ENCODE results near the gene PPP1R13B. TPM values are rescaled to one million over a fixed set of nuclear protein-coding genes. Genes with fewer than 3 reads are reported as not detected.

PPP1R13B gene
- total and polyA plus RNA-seq, 7 donors: 4.7 to 17.9 (median 13.3) TPM

DNA sequence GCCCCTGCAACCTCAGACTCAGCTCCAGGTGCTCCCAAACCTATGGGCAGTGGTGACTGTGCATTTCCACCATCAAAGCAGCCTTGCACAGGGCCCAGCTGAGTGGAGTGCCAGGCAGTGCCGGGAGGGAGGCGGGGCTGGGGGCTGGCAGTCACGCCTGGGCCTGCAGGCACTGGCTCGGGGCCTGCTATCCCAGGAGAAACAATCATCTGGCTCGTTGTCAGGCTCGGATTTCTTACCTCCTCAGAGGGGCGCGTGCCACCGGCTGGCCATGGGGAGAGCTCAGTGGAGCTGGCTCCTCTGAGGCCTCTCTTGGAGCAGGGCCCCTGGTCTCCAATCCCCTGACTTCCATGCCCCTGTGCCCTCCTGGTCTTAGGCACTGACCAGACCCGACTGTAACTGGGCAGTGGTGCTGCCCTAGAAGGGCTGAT lies 20.2 kb upstream of the PPP1R13B start:
- Histone ChIP-seq H3K36me3 (ENCODE audit: insufficient read depth in 1 of 2, low read depth in 1 of 2) (no peaks in the 10 kb centered on the region), H3K27me3 (ENCODE audit: insufficient read depth in 3 of 3, low read length in 2 of 3) (no peaks in the 10 kb centered on the region), H3K9me3 (no peaks in the 10 kb centered on the region), H3K27ac (no peak overlapping the region), H3K4me1 (no peaks in the 10 kb centered on the region), H3K4me3 (no peak overlapping the region)
- TF ChIP-seq, protein P1, sequence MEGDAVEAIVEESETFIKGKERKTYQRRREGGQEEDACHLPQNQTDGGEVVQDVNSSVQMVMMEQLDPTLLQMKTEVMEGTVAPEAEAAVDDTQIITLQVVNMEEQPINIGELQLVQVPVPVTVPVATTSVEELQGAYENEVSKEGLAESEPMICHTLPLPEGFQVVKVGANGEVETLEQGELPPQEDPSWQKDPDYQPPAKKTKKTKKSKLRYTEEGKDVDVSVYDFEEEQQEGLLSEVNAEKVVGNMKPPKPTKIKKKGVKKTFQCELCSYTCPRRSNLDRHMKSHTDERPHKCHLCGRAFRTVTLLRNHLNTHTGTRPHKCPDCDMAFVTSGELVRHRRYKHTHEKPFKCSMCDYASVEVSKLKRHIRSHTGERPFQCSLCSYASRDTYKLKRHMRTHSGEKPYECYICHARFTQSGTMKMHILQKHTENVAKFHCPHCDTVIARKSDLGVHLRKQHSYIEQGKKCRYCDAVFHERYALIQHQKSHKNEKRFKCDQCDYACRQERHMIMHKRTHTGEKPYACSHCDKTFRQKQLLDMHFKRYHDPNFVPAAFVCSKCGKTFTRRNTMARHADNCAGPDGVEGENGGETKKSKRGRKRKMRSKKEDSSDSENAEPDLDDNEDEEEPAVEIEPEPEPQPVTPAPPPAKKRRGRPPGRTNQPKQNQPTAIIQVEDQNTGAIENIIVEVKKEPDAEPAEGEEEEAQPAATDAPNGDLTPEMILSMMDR (IDR thresholded peaks at IDR 0.05): no peak
- intact Hi-C loops (cut with DNase I): no loop called here
- WGBS, 3 donors: 39 to 44% (median 41%) methylated on average over 10 of the region's 10 CpGs
- peak; percentile 52 to 84 (median 72) for ATAC-seq
- no peak for DNase-seq

DNA sequence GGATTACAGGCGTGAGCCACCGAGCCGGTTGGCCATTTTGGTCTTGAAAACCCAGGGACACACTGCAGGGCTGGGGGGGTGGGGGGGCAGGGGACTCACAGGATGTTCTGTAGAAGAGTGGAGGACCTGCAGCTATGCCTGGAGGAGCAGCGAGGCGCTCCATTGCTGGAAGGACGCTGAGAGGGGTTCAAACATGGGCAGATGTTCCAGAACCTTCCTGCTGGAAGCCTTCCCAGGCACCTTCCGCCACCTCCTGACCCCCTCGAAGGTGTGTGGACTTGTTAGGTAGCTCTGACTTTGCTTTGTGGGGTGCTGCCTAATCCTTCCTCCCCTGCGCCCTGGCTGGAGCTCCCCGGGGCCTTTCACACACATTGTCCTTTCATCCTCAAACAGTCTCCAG lies 19.6 kb upstream of the PPP1R13B start:
- Histone ChIP-seq H3K36me3 (ENCODE audit: insufficient read depth in 1 of 2, low read depth in 1 of 2) (no peaks in the 10 kb centered on the region), H3K4me3 (no peak overlapping the region), H3K4me1 (no peaks in the 10 kb centered on the region), H3K27me3 (ENCODE audit: insufficient read depth in 3 of 3, low read length in 2 of 3) (no peaks in the 10 kb centered on the region), H3K9me3 (no peaks in the 10 kb centered on the region), H3K27ac (no peak overlapping the region)
- WGBS, 3 donors: 88 to 90% (median 88%) methylated on average over 10 of the region's 10 CpGs
- intact Hi-C loops (cut with DNase I): no loop called here
- TF ChIP-seq, protein P1 (IDR thresholded peaks at IDR 0.05): no peak
- DNase-seq: no peak
- ATAC-seq: no peak

DNA sequence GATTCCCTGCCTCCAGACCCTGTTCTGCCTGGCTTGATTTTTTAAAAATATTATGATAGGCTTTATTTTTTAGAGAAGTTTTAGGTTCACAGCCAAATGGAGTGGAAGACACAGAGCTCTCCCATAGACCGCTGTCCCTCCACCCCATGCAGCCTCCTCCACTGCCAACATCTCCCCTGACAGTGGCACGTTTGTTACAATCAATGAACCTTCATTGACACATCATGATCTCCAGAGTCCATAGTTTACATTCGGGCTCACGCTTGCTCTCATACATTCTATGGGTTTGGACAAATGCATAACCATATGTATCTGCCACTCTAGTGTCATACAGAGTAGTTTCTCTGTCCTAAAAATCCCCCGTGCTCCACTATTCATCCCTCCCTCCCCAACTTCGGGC lies 15.9 kb upstream of the PPP1R13B start:
- intact Hi-C loops (cut with DNase I): no loop called here
- no peak for ATAC-seq

DNA sequence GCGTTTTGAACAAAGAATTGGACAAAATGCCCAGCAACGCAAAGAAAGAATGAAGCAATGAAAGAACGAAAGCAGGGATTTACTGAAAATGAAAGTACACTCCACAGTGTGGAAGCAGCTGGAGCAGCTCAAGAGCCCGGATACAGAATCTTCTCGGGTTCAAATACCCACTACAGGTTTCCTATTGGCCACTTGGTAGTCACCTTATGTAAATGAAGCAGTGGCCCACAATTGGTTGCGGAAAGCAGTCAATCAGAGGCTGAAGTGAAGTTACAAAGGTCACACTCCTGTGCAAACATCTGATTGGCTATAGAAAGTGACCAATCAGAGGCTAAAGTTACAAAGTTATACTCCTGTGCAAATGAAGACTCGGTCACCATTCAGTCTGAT lies 15.0 kb upstream of the PPP1R13B start:
- Histone ChIP-seq H3K27me3 (ENCODE audit: insufficient read depth in 3 of 3, low read length in 2 of 3) (no peaks in the 10 kb centered on the region), H3K36me3 (ENCODE audit: insufficient read depth in 1 of 2, low read depth in 1 of 2) (no peaks in the 10 kb centered on the region), H3K4me3 (no peak overlapping the region), H3K9me3 (no peaks in the 10 kb centered on the region), H3K27ac (no peak overlapping the region), H3K4me1 (no peaks in the 10 kb centered on the region)
- no peak for DNase-seq
- TF ChIP-seq, protein P1 (IDR thresholded peaks at IDR 0.05): no peak
- ATAC-seq: no peak
- 44 to 56% (median 49%) methylated on average over 7 of the region's 7 CpGs for WGBS, 3 donors
- intact Hi-C loops (cut with DNase I): no loop called here

More for the DNA sequence above, 15.9 kb upstream of the PPP1R13B start:
- no peaks in the 10 kb centered on the region for H3K27me3 ChIP-seq (ENCODE audit: insufficient read depth in 3 of 3, low read length in 2 of 3)
- WGBS, 3 donors: 85 to 88% (median 88%) methylated on average over 6 of the region's 6 CpGs
- DNase-seq: peak in 1 of 2 donors; percentile 8
- H3K4me1 ChIP-seq: no peaks in the 10 kb centered on the region
- H3K27ac ChIP-seq: no peak overlapping the region
- H3K36me3 ChIP-seq (ENCODE audit: insufficient read depth in 1 of 2, low read depth in 1 of 2): no peaks in the 10 kb centered on the region
- no peaks in the 10 kb centered on the region for H3K9me3 ChIP-seq
- TF ChIP-seq, protein P1 (IDR thresholded peaks at IDR 0.05): no peak
- H3K4me3 ChIP-seq: no peak overlapping the region
